ENCODE measurements around the gene KCNF1. TPM values are rescaled to one million over a fixed set of nuclear protein-coding genes. Genes with fewer than 3 reads are reported as not detected.

The KCNF1 gene
- polyA plus RNA-seq, 1 donor from 2014 or later: 11.4 TPM

- H3K9me2 ChIP-seq (ENCODE audit: insufficient read depth, low read length): no peaks in the 10 kb centered on the region
Observed at GRCh38 chr2:10873171-10873570, 38.6 kb upstream of the KCNF1 start.

DNA sequence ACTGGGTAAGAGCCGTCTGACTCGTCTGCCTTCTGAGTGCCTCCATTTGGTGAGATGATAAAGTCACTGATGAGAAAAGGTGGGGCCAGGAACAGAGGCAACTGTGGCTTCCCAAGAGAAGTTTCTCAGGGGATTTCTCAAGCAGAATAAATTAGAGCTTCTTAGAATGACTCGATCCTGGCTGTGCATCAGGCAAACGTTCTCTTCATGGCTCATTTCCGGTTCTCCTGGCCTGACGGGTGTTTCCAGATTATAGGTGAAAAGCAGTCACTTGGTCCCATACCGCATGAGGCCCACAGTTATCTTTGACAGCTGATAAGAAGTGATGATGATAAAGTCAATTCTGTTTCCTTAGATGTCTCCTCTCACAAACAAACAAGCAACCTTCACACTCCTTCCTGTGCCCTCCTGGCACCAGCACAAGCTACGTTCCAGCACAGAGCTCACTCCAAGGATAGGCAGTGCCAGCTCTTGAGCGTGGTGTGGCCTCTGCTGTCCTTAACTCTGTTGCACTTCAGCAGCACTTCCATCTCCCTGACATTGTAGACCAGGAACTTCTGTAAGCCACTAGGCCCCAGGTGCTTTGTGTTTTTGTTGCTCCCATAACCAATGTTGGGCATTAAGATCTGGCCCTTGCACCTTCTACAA is 37.8 kb upstream of the KCNF1 start:
- Histone ChIP-seq H3F3A (ENCODE audit: insufficient read depth, low read length, poor library complexity, severe bottlenecking) (no peaks in the 10 kb centered on the region), H3K9me2 (ENCODE audit: insufficient read depth, low read length) (no peaks in the 10 kb centered on the region), H3K4me2 (ENCODE audit: low read length) (no peak overlapping the region), H3K4me3 (ENCODE audit: low read length) (no peak overlapping the region), H3K9me3 (ENCODE audit: low read length) (peaks cover 5% of the 10 kb centered on the region), H3K36me3 (ENCODE audit: insufficient read depth, low read length) (no peaks in the 10 kb centered on the region), H3K27ac (ENCODE audit: low read length) (no peak overlapping the region), H4K20me1 (ENCODE audit: insufficient read depth) (no peaks in the 10 kb centered on the region), H3K79me2 (replicated peaks; ENCODE audit: insufficient read depth, low read length) (no peaks in the 10 kb centered on the region), H2AFZ (ENCODE audit: low read depth, low read length) (no peak overlapping the region), H3K9ac (ENCODE audit: low read length) (no peak overlapping the region), H3K27me3 (ENCODE audit: insufficient read depth, low read depth, low read length) (no peaks in the 10 kb centered on the region)
- TF ChIP-seq SMC3 (conservative IDR thresholded peaks at IDR 0.05; ENCODE audit: poor library complexity): no peak
- TF ChIP-seq TAF1 (IDR thresholded peaks at IDR 0.05; ENCODE audit: low read depth): no peak
- TF ChIP-seq MXI1 (conservative IDR thresholded peaks at IDR 0.05; ENCODE audit: poor library complexity, severe bottlenecking): no peak
- TF ChIP-seq RAD21 (conservative IDR thresholded peaks at IDR 0.05): no peak
- no peak for TF ChIP-seq EP300 (conservative IDR thresholded peaks at IDR 0.05; ENCODE audit: poor library complexity, severe bottlenecking)
- no peak for TF ChIP-seq CTCF (IDR thresholded peaks at IDR 0.05; ENCODE audit: poor library complexity, severe bottlenecking)

More at GRCh38 chr2:10873171-10873570, 38.6 kb upstream of the KCNF1 start:
- no peak overlapping the region for H3K4me2 ChIP-seq (ENCODE audit: low read length)
- H3K27ac ChIP-seq (ENCODE audit: low read length): no peak overlapping the region
- no peak overlapping the region for H3K9ac ChIP-seq (ENCODE audit: low read length)
- H3K9me3 ChIP-seq (ENCODE audit: low read length): peaks cover 5% of the 10 kb centered on the region
- no peak for TF ChIP-seq REST (IDR thresholded peaks at IDR 0.05; ENCODE audit: borderline replicate concordance)
- no peak for TF ChIP-seq RAD21 (conservative IDR thresholded peaks at IDR 0.05)
- TF ChIP-seq MXI1 (conservative IDR thresholded peaks at IDR 0.05; ENCODE audit: poor library complexity, severe bottlenecking): no peak
- no peak for TF ChIP-seq EZH2 (IDR thresholded peaks at IDR 0.05; ENCODE audit: borderline replicate concordance, insufficient read depth, low read length, poor library complexity, severe bottlenecking)
- TF ChIP-seq TAF1 (IDR thresholded peaks at IDR 0.05; ENCODE audit: low read depth): no peak
- no peak for TF ChIP-seq CTCF (IDR thresholded peaks at IDR 0.05; ENCODE audit: poor library complexity, severe bottlenecking)
- TF ChIP-seq POLR2AphosphoS5 (IDR thresholded peaks at IDR 0.05): no peak
- TF ChIP-seq SMC3 (conservative IDR thresholded peaks at IDR 0.05; ENCODE audit: poor library complexity): no peak
- TF ChIP-seq EP300 (conservative IDR thresholded peaks at IDR 0.05; ENCODE audit: poor library complexity, severe bottlenecking): no peak
- no peak overlapping the region for H3K4me3 ChIP-seq (ENCODE audit: low read length)
- H3K79me2 ChIP-seq (replicated peaks; ENCODE audit: insufficient read depth, low read length): no peaks in the 10 kb centered on the region
- no peaks in the 10 kb centered on the region for H3K27me3 ChIP-seq (ENCODE audit: insufficient read depth, low read depth, low read length)
- no peak overlapping the region for H2AFZ ChIP-seq (ENCODE audit: low read depth, low read length)
- no peaks in the 10 kb centered on the region for H4K20me1 ChIP-seq (ENCODE audit: insufficient read depth)
- H3K36me3 ChIP-seq (ENCODE audit: insufficient read depth, low read length): no peaks in the 10 kb centered on the region
- H3F3A ChIP-seq (ENCODE audit: insufficient read depth, low read length, poor library complexity, severe bottlenecking): no peaks in the 10 kb centered on the region
